NCI-H526 treated with DMSO at 0.1 percent for 48 hours (cell line): ENCODE measurements around the gene SURF4.
"Not testable (repeated sequence)": the region's sequence is repeated elsewhere in the genome, so short reads cannot be mapped to it uniquely, and the experiment has no call there.

ENCODE experiments used
- DNase-seq: peaks from one replicate; lab custom pipeline; 2025; lab: John Stamatoyannopoulos, UW

SURF4 gene

DNA sequence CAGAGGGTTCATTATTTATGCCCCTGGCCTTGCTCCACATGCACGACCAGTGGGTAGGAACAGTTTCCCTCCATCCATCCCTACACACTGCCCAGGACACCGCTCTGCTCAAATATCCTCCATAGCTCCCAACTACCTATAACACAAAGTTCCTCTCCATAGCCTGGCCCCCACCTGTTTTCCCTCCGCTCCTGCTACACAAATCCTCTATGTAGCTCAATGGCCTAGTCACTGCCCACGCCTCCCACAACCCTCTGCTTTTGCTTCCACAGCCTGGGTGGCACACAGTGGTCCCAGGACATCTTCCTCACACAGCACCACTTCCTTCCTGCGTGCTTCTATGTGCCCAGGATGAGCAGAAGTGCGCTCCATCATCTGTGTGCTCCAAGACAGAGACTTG, 21.5 kb upstream of the SURF4 start:
- no peak for DNase-seq

DNA sequence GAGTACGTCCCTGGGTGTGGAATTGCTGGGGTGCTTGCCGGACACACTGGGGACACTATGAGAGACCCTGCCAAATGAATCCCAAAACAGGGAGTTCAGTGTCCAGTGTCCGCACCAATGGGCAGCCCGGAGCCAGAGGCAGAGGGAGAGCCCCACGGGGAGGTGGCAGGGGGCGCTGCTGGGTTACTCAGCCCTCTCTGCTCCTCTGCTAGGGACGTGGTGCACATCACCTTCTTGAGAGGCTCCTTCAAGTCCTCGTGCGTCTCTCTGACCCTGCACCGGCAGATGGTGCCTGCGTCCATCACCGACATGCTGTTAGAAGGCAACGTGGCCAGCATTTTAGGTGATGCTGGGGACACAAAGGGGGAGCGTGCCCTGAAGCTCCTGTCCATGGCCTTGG, 21.1 kb upstream of the SURF4 start:
- DNase-seq: no peak

DNA sequence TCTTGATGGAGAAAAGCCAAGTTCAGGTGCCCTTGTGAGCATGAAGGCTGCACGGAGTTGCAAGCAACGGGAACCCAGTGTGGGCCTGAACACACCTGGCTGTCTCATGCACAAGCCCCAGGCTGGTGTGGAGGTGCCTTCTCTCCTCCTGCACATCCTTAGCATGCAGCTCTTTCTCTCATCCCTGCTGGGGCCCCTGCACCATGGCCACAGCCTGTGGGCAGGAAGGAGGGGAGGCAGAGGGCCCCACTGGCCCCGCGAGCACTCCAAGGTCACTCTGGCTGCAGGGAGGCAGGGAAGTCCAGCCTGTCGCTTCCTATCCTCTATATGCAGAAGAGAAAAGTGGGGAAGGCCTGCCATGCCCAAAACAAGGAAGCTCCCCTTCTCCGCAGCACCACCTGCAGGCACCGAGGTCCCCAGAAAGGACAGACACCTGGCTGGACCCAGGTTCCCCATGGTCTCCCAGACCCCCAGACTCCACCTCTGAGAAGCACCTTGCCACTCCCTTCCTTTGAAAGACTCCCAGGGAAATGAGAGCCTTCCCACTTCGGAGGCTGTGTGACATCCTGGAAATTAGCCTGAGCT, 18.9 kb upstream of the SURF4 start:
- DNase-seq: no peak

DNA sequence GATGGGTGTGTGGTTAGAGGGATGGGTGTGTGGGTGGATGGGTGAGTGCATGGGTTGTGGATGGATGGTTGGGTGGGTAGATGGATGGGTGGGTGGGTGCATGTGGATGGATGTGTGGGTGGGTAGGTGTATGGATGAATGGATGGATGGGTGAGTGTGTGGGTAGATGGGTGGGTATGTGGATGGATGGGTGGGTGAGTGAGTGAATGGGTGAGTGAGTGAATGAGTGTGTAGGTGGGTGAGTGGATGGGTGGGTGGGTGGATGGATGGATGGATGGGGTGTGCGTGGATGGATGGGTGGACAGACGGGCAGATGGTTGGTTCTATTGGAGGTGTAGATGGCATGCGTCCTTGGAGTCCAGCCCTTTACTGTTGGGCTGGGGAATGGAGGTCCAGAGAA, 17.5 kb upstream of the SURF4 start:
- DNase-seq: no peak

DNA sequence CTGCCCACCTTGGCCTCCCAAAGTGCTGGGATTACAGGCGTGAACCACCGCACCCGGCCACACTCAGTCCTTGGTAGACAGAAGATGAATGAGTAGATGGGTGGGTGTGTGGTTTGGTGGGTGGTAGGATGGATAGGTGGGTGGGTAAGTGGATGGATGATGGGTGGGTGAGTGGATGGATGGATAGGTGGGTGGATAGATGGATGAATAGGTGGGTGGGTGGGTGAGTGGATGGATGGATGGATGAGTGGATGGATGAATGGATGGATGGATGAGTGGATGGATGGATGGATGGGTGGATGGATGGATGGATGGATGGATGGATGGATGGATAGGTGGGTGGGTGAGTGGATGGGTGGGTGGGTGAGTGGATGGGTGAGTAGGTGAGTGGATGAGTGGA, 16.4 kb upstream of the SURF4 start:
- DNase-seq: not testable (repeated sequence)

DNA sequence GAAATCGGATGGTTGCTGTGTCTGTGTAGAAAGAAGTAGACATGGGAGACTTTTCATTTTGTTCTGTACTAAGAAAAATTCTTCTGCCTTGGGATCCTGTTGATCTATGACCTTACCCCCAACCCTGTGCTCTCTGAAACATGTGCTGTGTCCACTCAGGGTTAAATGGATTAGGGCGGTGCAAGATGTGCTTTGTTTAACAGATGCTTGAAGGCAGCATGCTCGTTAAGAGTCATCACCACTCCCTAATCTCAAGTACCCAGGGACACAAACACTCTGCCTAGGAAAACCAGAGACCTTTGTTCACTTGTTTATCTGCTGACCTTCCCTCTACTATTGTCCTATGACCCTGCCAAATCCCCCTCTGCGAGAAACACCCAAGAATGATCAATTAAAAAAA, 15.6 kb upstream of the SURF4 start:
- not testable (repeated sequence) for DNase-seq

DNA sequence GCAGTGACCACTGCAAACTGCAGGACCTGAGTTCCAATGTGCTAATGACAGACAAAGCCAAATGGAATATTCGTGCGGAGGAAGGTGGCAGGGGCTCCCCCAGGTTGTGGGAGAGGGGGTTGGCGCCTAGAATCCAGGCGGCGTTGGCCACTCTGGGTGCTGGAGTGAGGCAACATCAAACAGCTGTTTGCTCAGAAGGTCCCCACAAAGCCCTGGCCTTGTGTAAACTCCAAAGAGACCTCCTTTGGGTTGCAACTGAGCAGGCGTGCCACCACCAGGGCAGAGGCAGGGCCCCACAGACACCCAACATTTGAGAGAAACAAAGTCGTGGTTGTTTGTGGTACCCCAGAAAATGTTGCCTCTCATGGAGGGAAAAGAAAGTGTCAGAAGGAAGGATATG, 14.9 kb upstream of the SURF4 start:
- no peak for DNase-seq

DNA sequence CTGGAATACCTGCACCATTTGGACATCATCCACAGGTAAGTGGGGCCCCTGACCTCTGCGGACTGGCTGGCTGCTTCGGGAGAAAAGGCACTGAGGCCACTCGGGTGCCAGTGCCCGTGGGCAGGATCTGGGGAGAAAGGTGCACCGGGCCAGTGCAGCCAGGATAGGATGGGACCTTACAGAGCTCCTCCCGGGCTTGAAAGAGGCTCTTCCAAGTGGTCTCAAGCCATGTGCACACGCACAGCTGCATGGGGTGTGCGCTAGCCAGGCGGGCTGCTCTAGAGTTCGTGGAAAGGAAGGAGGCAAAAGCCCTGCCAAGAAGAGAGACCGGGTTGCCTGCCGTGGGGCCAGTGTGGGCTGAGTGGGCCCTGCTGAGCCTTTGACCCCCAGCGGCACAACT, 13.7 kb upstream of the SURF4 start:
- no peak for DNase-seq

DNA sequence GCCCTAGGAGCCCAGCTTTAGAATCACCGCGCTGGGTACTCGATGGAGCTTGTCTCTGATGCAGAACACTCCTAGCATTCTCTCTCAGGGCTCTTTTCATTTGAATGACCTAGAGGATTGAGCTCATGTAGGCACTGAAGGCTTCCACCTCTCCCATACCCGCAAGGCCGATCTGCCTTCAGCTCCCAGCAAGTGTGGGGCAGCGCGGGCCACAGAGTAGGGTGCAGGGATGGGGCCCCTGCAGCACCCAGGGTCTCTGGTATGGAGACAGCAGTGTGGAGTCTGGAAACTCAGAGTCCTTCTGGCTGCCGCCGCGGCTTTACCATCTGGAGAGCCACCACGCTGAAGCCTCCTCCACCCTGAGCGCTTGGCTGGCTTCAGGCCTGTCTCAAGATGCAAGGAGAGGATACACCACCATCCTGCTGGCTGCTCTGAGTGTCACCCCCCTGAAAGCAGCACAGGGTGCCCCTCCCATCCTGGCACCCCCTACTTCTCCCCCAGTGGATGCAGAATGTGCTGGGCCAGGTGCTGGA, 13.2 kb upstream of the SURF4 start:
- DNase-seq: no peak

DNA sequence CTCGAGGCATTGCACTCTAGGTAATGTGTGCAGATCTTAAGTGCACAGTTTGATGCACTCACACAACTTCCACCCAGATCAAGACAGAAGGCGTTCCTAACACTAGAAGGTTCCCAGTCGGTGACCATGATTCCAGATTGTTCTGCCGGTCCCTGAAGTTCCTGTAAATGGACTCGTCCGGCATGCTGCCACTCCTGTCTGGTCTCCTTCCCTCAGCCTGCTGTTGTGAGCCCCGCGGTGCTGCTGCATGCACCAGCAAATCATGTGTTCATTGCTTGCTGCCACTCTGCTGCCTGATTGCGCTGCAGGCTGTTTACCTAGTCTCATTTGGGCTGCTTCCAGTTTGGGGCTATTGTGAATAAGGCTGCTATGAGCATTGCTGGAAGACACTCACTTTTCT, 11.8 kb upstream of the SURF4 start:
- no peak for DNase-seq

DNA sequence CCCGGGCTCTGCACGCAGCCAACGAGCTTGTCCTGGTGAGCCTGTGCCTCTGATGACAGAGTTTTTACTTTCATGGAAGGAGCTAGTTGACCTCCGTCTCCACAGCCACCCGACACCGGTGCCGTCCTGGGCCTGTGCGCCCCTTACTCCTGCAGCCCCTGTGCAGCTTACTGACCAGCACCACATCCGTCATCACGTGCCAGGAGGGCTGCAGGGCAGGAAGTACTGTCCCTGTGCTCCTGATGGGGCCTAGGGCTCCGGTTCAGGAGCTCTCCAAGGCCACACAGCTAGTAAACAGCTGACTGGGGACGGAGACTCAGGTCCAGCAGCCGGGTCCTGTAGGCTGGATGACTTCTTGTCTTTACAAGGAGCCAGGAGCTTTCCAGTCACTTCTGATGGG, 10.5 kb upstream of the SURF4 start:
- no peak for DNase-seq

DNA sequence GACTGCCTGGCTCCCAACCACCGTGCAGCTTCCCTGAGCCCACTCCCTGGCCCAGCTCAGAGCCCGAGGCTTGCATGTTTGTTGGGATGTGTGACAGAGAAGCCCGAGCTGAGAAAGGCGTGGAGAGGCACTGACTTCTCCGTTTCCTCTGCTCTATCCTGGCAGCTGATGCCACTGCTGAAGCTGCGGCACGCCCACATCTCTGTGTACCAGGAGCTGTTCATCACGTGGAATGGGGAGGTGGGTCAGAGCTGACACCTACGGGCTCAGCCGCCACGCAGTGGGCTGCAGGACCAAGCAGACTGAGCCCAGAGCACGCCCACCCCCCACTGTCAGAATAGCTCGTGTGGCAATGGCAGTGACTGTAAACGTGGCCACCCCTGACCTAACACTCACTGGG, 9.6 kb upstream of the SURF4 start:
- no peak for DNase-seq

DNA sequence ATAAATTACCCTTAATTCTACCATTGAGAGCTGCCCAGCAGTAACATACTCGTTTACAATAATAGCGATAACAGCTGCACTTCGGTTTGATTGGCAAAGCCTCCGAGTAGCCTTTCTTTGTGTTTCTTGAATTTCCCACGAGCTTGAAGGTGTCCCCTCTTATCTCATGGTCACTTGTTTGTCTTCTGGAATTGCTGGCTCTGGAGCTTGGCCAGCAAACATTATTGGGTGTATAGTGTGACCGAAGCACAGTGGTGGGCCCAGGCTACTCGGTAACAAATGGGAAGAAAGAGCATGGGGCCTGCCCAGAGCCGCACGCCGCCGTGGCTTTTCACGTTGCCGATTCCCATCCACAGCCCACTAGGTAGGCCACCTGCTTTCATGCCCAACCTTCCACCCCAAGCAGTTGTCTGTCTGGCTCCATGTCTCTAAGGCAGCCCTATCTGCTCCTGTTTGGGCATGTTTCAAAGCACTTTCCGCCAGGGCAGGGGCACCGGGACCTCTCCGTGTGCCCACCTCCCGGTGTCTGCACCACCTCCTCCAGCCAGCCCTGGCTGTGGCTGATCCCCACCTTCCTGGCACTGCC, 9.0 kb upstream of the SURF4 start:
- DNase-seq: no peak

DNA sequence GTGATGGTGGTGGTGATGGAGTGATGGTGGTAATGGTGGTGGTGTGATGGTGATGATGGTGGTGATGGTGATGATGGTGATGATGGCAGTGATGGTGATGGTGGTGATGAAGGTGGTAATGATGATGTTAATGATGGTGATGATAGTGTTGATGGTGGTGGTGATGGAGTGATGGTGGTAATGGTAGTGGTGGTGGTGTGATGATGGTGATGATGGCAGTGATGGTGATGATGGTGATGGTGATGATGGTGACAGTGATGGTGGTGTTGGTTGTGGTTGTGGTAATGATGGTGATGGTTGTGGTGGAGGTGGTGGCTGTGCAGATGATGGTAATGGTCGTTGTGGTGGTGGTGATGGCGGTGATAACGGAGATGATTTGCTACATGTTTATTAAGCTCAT, 7.6 kb upstream of the SURF4 start:
- no peak for DNase-seq

DNA sequence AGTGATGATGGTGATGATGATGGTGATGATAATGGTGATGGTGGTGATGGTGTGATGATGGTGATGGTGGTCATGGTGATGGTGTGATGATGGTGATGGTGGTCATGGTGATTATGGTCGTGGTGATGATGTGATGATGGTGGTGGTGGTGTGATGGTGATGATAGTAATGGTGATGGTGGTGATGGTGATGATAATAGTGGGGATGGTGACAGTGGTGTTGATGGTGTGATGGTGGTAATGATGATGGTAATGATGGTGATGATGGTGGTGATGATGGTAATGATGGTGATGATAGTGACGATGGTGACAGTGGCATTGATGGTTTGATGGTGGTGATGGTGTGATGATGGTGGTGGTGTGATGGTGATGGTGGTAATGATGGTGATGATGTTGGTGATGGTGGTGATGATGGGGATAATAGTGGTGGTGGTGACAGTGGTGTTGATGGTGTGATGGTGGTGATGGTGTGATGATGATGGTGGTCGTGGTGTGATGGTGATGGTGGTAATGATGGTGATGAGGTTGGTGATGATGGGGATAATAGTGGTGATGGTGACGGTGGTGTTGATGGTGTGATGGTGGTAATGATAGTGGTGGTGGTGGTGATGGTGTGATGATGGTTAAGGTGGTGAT, 6.8 kb upstream of the SURF4 start:
- no peak for DNase-seq

DNA sequence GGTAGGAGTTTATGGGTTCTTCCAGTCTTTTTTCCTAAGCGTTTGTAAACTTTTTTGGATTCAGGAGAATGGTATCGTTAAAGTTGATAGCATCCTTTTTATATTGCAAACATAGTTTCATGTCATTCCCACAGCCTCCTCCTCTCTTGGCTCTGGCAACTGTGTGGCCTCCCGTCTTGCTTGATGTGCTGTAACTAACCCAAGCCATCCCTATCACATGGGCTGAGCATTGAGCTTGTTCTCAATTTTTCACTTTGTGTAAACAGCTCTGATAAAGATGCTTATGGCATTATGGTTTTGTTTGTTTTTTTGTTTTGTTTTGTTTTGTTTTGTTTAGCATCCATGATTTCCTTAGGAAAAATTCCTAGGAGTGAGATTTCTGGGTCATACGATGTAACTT, 4.9 kb upstream of the SURF4 start:
- no peak for DNase-seq

DNA sequence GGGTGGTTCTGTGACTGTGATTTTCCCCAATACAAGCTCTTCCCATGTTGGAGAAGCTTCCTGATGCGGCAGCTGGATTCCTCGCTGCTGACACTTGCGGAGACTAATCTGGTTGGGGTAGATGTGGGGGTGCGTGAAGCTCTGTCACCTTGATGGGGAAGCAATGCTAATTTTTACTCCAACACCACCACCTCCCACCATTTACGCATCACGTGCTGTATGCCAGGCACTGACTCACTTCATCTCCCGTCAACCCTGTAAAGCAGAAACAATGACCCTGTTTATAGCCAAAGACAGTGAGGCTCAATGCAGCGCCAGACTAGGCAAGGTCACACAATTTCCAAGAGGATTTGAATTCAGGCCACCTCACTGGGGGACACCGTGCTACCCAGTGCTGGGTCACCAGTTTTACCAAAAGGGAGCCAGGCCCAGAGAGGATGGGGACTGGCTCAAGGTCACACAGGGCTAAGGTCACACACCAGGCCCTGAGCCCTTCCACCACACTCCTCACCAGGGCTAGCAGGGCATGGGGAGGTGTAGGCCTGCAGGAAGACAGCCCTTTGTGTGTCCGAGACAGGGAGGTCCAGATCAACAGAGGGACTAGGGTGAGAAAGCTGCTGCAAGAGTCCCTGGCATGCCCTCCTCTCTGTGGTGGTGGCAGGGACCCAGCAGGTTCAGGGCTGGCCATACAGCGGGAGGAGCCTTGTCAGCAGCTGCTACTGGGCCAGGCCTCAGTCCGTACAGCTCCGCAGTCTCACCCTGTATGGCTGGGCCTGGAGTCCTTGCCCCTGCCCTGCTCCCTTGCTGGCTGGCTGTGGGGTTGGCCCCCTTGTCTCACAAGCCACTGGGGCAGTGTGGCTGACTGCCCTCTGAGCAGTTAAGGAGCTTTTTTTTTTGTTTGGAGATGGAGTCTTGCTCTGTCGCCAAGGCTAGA, 3.6 kb upstream of the SURF4 start:
- DNase-seq: no peak

DNA sequence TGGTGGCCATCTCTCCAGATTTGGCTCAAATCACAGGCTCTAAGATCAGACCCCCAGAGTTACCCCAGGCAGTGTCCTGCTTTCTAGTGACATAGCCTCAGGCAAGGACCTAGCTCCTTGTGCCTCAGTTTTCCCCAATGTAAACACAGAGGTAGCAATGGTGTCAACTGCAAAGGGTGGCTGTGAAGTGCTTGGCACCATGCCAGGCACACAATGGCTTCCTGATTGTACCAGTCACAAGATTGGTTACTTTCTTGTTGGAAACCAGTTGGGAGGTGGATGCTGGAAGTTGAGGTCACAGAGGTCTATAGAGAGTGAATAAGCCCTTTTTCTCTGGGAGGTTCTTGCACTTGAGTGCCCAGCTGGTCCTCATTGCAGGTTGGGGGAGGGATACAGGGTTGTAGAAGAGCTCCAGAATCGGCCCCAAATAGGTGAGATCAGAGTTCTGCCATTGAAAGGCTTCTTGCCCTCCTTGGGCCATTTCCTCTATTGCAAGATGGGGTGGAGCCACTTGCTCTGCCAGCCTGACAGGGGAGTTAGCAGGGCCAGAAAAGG, 2.6 kb upstream of the SURF4 start:
- DNase-seq: no peak

DNA sequence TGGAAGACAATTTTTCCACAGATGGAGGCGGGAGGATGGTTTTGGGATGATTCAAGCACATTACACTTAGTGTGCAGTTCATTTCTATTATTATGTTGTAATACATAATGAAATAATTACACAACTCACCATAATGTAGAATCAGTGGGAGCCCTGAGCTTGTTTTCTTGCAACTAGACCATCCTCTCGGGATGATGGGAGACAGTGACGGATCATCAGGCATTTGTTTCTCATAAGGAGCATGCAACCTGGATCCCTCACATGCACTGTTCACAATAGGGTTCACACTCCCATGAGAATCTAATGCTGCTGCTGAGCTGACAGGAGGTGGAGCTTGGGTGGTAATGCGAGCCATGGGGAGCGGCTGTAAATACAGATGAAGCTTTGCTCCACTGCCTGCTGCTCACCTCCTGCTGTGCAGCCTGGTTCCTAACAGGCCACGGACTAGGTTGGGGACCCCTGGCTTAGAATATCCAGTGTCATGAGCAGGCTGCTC, 1.9 kb upstream of the SURF4 start:
- DNase-seq: no peak

DNA sequence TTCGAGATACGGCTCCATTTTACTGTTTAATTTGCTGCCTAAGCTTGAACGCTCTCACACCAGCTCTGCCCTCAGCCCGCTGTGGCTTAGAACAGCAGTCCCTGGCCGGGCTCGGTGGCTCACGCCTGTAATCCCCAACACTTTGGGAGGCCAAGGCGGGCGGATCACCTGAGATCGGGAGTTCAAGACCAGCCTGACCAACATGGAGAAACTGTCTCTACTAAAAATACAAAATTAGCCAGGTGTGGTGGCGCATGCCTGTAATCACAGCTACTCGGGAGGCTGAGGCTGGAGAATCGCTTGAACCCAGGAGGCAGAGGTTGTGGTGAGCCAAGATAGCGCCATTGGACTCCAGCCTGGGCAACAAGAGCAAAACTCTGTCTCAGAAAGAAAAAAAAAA, 1.4 kb upstream of the SURF4 start:
- not testable (repeated sequence) for DNase-seq

DNA sequence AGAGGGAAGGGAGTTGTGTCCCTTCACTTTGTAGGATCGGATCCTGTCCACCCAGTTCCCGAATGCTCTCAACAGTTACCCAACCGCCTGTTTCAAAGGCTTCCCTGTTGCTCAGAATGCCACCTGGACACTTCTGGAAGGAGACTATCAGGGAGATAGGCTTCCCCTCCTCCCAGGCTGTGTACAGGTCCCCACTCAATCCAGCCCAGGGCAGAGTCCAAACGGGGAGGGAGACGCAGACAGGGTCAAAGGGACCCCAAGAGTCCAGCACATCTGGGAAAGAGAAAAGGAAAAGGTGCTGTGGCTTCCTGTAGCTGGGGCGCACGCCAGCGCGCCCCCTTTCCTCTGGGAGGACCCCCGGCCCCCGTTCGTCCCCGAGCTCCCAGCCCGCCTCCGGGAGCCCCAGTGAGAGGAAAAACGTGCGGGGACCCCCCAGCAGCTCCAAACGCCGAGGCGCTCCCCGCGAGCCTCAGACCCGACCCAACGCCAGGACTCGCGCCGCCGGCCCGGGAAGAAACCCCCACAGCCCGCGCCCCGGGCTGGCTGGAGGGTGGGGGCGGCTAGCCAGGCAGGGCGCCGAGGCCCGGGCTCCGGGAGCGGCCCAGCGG, 640 bp downstream of the SURF4 start:
- no peak for DNase-seq
